Kidney epithelial cell (primary cell): Measurements from ENCODE around the gene PARP16. TPM values are rescaled to one million over a fixed set of nuclear protein-coding genes. Genes with fewer than 3 reads are reported as not detected.

Experiments used
- DNase-seq: peaks from one replicate; pipeline ENCODE4 v3.0.0-alpha.2; 2010; ENCODE audit warnings: low read depth
- H3K27me3 ChIP-seq: 2 replicates; pipeline ENCODE4 v1.6.0; 2011; ENCODE audit warnings: low read length; ENCODE audit not compliant: control insufficient read depth, insufficient read depth
- H3K36me3 ChIP-seq: 2 replicates; pipeline ENCODE4 v1.5.1; 2011; ENCODE audit warnings: low read length; ENCODE audit not compliant: control insufficient read depth, insufficient read depth
- H3K4me3 ChIP-seq: 2 replicates; pipeline ENCODE4 v1.5.1; 2011; ENCODE audit warnings: low read depth, mild to moderate bottlenecking, control low read depth, low read length
- CTCF ChIP-seq: IDR thresholded peaks from 2 replicates; pipeline ENCODE4 v1.5.1; 2011; ENCODE audit warnings: mild to moderate bottlenecking, moderate library complexity, low read length, control low read depth, inconsistent platforms; ENCODE audit not compliant: insufficient read depth, poor library complexity, severe bottlenecking
- total RNA-seq: library from RNA; depleted of rRNA; stranded (reverse); fragments of >200 nt; gene quantifications from 2 replicates; pipeline ENCODE4 v1.2.3, GENCODE V29; 2015

Gene PARP16
- total RNA-seq, 1 donor from 2014 or later = 11.8 TPM

- no peak overlapping the region for H3K4me3 ChIP-seq
- no peak for TF ChIP-seq CTCF
- no peaks in the 10 kb centered on the region for H3K36me3 ChIP-seq
- peaks cover 56% of the 10 kb centered on the region for H3K27me3 ChIP-seq
- DNase-seq = no peak
Observed at GRCh38 chr15:65332391-65333147, 45.9 kb upstream of the PARP16 start.

DNA sequence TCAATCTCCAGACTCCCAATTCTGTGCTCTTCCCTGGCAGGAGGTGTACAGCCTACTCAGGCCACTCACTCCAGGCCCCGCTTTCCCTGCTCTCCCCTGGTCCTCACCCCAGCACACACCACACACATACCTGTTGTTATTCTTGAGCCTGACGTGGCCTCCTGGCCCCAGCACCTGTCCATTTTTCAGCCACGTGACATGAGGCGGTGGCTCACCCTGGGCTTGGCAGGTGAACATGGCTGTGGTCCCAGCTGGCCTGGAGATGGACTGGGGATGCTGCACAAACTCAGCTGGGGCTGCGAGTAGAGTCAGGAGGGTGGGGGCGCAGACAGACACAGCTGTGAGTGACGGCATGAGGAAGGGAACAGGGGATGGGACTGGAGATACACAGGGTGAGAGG, 45.1 kb upstream of the PARP16 start:
- no peaks in the 10 kb centered on the region for H3K36me3 ChIP-seq
- no peak for TF ChIP-seq CTCF
- no peak overlapping the region for H3K4me3 ChIP-seq
- H3K27me3 ChIP-seq = peaks cover 49% of the 10 kb centered on the region
- DNase-seq = no peak

- H3K4me3 ChIP-seq = no peak overlapping the region
- H3K36me3 ChIP-seq = no peaks in the 10 kb centered on the region
- no peak for TF ChIP-seq CTCF
- DNase-seq = no peak
- H3K27me3 ChIP-seq = peaks cover 48% of the 10 kb centered on the region
Observed at GRCh38 chr15:65330934-65331645, 44.4 kb upstream of the PARP16 start.

DNA sequence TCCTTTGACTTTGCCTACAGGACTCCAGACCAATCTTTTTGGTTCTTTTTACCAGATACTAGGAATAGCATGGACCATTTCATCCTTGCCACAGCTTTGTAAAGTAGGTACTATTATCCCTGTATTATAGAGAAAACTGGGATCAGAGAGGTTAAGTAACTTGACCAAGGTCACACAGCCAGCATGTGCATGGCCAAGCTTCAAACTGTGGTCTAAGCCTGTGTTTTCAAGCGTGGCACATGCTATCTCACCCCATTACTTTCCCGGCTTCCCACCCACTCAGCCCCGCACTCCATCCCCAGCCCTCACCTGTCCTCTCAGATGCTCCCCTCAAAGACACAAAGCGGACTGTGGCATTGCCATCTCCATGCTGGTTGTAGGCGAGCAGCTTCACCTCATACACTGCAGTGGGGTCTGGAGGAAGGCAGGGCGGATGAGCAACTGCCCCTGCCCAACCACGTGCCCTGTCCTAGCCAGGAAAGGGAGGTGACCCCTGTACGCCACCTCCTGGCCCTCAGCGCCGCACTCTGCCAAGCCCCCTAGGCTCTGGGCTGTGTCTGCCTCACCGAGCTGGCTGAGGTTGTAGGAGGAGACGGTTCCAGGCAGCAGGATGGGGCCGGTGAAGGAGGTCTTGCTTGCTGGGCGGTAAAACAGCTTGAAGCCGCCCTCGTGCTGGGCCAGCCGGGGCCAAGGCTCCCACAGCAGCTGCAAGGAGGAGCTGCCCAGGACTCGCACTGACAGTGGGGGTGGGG, 43.5 kb upstream of the PARP16 start:
- no peak for DNase-seq
- no peak for TF ChIP-seq CTCF

DNA sequence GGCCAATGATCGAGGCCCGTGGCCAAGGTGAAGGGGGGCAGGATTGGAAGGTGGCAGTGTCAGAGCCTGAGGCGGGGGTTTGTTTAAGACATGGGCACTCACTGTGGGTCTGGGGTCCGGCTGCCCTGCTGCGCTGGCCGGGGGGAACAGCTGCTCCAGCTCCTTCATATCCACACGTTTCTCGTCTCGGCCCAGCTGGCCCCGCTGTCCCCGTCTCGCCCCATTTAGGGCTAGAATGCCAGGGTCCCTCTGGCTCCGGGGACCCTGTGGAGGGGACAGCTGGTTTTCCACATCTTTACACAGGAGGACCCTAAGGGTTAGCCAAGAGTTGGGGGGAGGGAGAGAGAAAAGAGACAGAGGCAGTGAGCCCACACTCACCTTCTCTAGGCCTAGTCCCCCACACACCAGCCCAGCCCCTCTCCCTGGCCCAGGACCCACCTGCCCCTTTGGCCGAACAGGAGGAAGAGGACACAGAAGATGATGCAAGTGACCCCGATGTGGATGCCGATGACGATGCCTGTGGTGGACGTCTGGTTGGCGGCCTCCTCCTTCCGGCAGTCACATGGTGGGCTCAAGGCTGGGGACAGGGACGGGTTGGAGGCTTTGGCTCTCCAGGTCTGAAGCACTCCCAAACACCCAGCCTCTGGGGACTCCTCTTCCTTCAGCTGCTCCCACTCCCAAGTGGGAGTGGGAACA, 42.8 kb upstream of the PARP16 start:
- no peak overlapping the region for H3K4me3 ChIP-seq
- TF ChIP-seq CTCF = no peak

More for the DNA sequence above, 43.5 kb upstream of the PARP16 start:
- Histone ChIP-seq H3K27me3 (peaks cover 41% of the 10 kb centered on the region), H3K4me3 (no peak overlapping the region), H3K36me3 (no peaks in the 10 kb centered on the region)

More for the DNA sequence above, 42.8 kb upstream of the PARP16 start:
- no peak for DNase-seq
- Histone ChIP-seq H3K27me3 (peaks cover 33% of the 10 kb centered on the region), H3K36me3 (no peaks in the 10 kb centered on the region)
